Measurements from ENCODE around the gene NRG3.

DNA sequence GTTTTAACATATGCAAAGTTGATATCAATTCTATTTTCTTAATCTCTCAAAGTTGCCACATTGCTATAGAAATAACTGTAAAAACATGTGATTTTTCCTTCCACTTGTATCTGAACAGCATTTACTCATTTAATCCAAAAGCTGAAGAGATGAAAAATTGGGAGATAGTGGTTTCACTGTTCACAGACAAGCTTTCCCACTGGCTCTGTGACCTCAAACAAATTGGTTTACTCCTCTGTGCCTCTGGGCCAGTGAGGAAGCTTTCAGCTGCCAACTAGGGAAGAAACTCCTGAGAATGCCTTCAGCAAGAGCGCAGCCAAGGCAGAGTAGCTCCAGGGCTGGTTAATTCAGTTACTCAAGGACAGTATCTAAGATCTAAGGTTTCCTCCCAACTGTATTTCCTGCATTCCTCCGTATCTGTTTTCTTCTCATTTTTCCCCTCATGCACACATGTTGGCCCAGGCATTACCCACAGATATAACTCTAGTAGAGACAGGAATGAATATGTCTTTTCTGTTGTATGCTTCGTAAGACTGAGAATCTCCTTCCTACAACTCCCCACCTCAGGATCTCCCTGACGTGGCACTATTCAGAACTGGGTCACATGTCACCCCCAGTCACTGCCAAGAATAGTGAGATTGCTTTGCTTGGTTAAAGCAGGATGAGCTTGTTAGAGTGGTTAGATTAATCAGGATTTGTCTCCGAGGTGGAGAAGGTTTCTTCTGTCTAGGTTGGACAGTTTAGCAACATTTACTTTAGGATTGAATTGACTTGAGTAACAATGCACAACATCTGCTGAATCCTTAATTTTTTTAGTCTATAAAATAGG, 315.7 kb downstream of the NRG3 start:
- TF ChIP-seq, protein P1, sequence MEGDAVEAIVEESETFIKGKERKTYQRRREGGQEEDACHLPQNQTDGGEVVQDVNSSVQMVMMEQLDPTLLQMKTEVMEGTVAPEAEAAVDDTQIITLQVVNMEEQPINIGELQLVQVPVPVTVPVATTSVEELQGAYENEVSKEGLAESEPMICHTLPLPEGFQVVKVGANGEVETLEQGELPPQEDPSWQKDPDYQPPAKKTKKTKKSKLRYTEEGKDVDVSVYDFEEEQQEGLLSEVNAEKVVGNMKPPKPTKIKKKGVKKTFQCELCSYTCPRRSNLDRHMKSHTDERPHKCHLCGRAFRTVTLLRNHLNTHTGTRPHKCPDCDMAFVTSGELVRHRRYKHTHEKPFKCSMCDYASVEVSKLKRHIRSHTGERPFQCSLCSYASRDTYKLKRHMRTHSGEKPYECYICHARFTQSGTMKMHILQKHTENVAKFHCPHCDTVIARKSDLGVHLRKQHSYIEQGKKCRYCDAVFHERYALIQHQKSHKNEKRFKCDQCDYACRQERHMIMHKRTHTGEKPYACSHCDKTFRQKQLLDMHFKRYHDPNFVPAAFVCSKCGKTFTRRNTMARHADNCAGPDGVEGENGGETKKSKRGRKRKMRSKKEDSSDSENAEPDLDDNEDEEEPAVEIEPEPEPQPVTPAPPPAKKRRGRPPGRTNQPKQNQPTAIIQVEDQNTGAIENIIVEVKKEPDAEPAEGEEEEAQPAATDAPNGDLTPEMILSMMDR (IDR thresholded peaks at IDR 0.05), result no peak
- no peak for TF ChIP-seq POLR2A (IDR thresholded peaks at IDR 0.05)
